ENCODE results near the gene FARP2. TPM values are rescaled to one million over a fixed set of nuclear protein-coding genes. Genes with fewer than 3 reads are reported as not detected.

The FARP2 gene
- total and polyA plus RNA-seq, 11 donors: 7.9 to 31.8 (median 20.1) TPM

GRCh38 chr2:241320394-241320793 lies 35.7 kb upstream of the FARP2 start:
- Histone ChIP-seq H3K4me1 (peaks cover 11 to 90% (median 68%) of the 10 kb centered on the region in 12 donors), H3K27ac (no peak overlapping the region), H3K27me3 (no peaks in the 10 kb centered on the region), H3K4me3 (no peak overlapping the region), H3K36me3 (peaks cover 0 to 14% (median 9%) of the 10 kb centered on the region in 9 donors), H3K9me3 (no peaks in the 10 kb centered on the region)
- WGBS, 4 donors: 93 to 95% (median 95%) methylated on average over 8 of the region's 8 CpGs
- TF ChIP-seq CTCF (IDR thresholded peaks at IDR 0.05): no peak
- no peak for TF ChIP-seq POLR2A (IDR thresholded peaks at IDR 0.05)
- no peak for DNase-seq
- no peak for ATAC-seq
- intact Hi-C loops (cut with DNase I): no loop called here

GRCh38 chr2:241321033-241321432 lies 35.1 kb upstream of the FARP2 start:
- H3K36me3 ChIP-seq: peaks cover 0 to 20% (median 14%) of the 10 kb centered on the region in 9 donors
- no peak overlapping the region for H3K27ac ChIP-seq
- TF ChIP-seq CTCF (IDR thresholded peaks at IDR 0.05) (no peak), POLR2A (IDR thresholded peaks at IDR 0.05) (no peak)
- intact Hi-C loops (cut with DNase I): no loop called here
- ATAC-seq (no peak), DNase-seq (no peak)
- WGBS, 4 donors: 42 to 64% (median 56%) methylated on average over 1 of the region's 1 CpG
- no peaks in the 10 kb centered on the region for H3K27me3 ChIP-seq
- no peaks in the 10 kb centered on the region for H3K9me3 ChIP-seq
- H3K4me1 ChIP-seq: peaks cover 11 to 90% (median 68%) of the 10 kb centered on the region in 12 donors
- H3K4me3 ChIP-seq: no peak overlapping the region

- H3K27ac ChIP-seq: peak overlapping the region in 1 of 12 donors; percentile 38
- intact Hi-C loops (cut with DNase I): no loop called here
- 30 to 58% (median 41%) methylated on average over 1 of the region's 1 CpG for WGBS, 4 donors
These were observed 34.2 kb upstream of the FARP2 start for GRCh38 chr2:241321886-241322285.

GRCh38 chr2:241323778-241324177 lies 32.3 kb upstream of the FARP2 start:
- TF ChIP-seq CTCF (IDR thresholded peaks at IDR 0.05) (no peak), POLR2A (IDR thresholded peaks at IDR 0.05) (no peak)
- peaks cover 8 to 67% (median 49%) of the 10 kb centered on the region in 12 donors for H3K4me1 ChIP-seq
- H3K36me3 ChIP-seq: peaks cover 0 to 43% (median 27%) of the 10 kb centered on the region in 9 donors
- H3K9me3 ChIP-seq: no peaks in the 10 kb centered on the region
- WGBS, 4 donors: 68 to 78% (median 74%) methylated on average over 5 of the region's 5 CpGs
- no peak overlapping the region for H3K27ac ChIP-seq
- intact Hi-C loops (cut with DNase I): no loop called here
- DNase-seq: no peak
- H3K4me3 ChIP-seq: no peak overlapping the region
- no peak for ATAC-seq
- no peaks in the 10 kb centered on the region for H3K27me3 ChIP-seq

More at GRCh38 chr2:241321886-241322285, 34.2 kb upstream of the FARP2 start:
- H3K4me3 ChIP-seq: no peak overlapping the region
- peaks cover 0 to 29% (median 21%) of the 10 kb centered on the region in 9 donors for H3K36me3 ChIP-seq
- DNase-seq (no peak), ATAC-seq (no peak)
- H3K4me1 ChIP-seq: peaks cover 11 to 85% (median 67%) of the 10 kb centered on the region in 12 donors
- no peaks in the 10 kb centered on the region for H3K9me3 ChIP-seq
- TF ChIP-seq POLR2A (IDR thresholded peaks at IDR 0.05) (no peak), CTCF (IDR thresholded peaks at IDR 0.05) (no peak)
- H3K27me3 ChIP-seq: no peaks in the 10 kb centered on the region

All from heart left ventricle (tissue), 16 donors.